Stomach (tissue), 4 donors: ENCODE measurements around the gene ADD2.

Source experiments
- EP300 ChIP-seq: sonication (generic); formaldehyde crosslinking; IDR thresholded peaks from one replicate; pipeline ENCODE4 v1.6.1; 2017; ENCODE audit warnings: antibody characterized with exemption
- POLR2A ChIP-seq, 4 donors: fragments of 450-650 bp; IDR thresholded peaks; one replicate each; pipeline ENCODE4 v1.6.1; 2016; ENCODE audit warnings: antibody characterized with exemption in 4 of 4, control low read depth in 2 of 4, mild to moderate bottlenecking in 1 of 4, moderate library complexity in 1 of 4
- POLR2AphosphoS5 ChIP-seq, 3 donors: sonication (generic); formaldehyde crosslinking; IDR thresholded peaks; one replicate each; pipeline ENCODE4 v1.6.1; 2016; ENCODE audit warnings: antibody characterized with exemption in 3 of 3
- TF ChIP-seq, protein P1 (sequence below), 7 experiments: fragments of 450-650 bp in 4 of 7; fragments of 200-600 bp in 3 of 7; sonication (generic) in 3 of 7; IDR thresholded peaks; one replicate each; pipeline ENCODE4 v1.5.1; 2016 to 2019; ENCODE audit warnings: antibody characterized with exemption in 7 of 7, control low read depth in 2 of 7, mild to moderate bottlenecking in 1 of 7

GRCh38 chr2:70735071-70735470, 32.9 kb downstream of the ADD2 start:
- TF ChIP-seq, protein P1, sequence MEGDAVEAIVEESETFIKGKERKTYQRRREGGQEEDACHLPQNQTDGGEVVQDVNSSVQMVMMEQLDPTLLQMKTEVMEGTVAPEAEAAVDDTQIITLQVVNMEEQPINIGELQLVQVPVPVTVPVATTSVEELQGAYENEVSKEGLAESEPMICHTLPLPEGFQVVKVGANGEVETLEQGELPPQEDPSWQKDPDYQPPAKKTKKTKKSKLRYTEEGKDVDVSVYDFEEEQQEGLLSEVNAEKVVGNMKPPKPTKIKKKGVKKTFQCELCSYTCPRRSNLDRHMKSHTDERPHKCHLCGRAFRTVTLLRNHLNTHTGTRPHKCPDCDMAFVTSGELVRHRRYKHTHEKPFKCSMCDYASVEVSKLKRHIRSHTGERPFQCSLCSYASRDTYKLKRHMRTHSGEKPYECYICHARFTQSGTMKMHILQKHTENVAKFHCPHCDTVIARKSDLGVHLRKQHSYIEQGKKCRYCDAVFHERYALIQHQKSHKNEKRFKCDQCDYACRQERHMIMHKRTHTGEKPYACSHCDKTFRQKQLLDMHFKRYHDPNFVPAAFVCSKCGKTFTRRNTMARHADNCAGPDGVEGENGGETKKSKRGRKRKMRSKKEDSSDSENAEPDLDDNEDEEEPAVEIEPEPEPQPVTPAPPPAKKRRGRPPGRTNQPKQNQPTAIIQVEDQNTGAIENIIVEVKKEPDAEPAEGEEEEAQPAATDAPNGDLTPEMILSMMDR (IDR thresholded peaks at IDR 0.05) = no peak
- no peak for TF ChIP-seq POLR2AphosphoS5 (IDR thresholded peaks at IDR 0.05)
- TF ChIP-seq EP300 = no peak
- no peak for TF ChIP-seq POLR2A (IDR thresholded peaks at IDR 0.05)
